Neural progenitor cell (in vitro differentiated cells): ENCODE data around the gene NLK. TPM values are rescaled to one million over a fixed set of nuclear protein-coding genes. Genes with fewer than 3 reads are reported as not detected.

Experiments
- DNase-seq: peaks from one replicate; pipeline ENCODE4 v3.0.0-alpha.2; 2016; ENCODE audit warnings: low spot score
- H2AFZ ChIP-seq: fragments of 200-600 bp; sonication (generic); replicated peaks from 2 replicates; pipeline ENCODE4 v1.6.1; 2016; ENCODE audit warnings: antibody characterized with exemption
- H3F3A ChIP-seq: fragments of 200-600 bp; sonication (generic); 2 replicates; pipeline ENCODE4 v1.6.1; 2016; ENCODE audit warnings: antibody characterized with exemption, low read depth
- H3K27ac ChIP-seq: fragments of 200-600 bp; sonication (generic); 2 replicates; pipeline ENCODE4 v1.5.1; 2016; ENCODE audit warnings: mild to moderate bottlenecking
- H3K27me3 ChIP-seq: fragments of 200-600 bp; sonication (generic); 2 replicates; pipeline ENCODE4 v1.6.1; 2016; ENCODE audit warnings: mild to moderate bottlenecking, moderate library complexity
- H3K36me3 ChIP-seq: fragments of 200-600 bp; sonication (generic); 2 replicates; pipeline ENCODE4 v1.5.1; 2016
- H3K4me1 ChIP-seq: fragments of 200-600 bp; sonication (generic); 2 replicates; pipeline ENCODE4 v1.6.1; 2016; ENCODE audit warnings: mixed run types
- H3K4me2 ChIP-seq: fragments of 200-600 bp; sonication (generic); 2 replicates; pipeline ENCODE4 v1.6.1; 2016
- H3K4me3 ChIP-seq: fragments of 200-600 bp; sonication (generic); 2 replicates; pipeline ENCODE4 v1.5.1; 2016
- H3K79me2 ChIP-seq: fragments of 200-600 bp; sonication (generic); 2 replicates; pipeline ENCODE4 v1.6.1; 2016; ENCODE audit warnings: low read depth
- H3K9ac ChIP-seq: fragments of 200-600 bp; sonication (generic); 2 replicates; pipeline ENCODE4 v1.6.1; 2016
- H3K9me3 ChIP-seq: fragments of 200-600 bp; sonication (generic); 2 replicates; pipeline ENCODE4 v1.5.1; 2016; ENCODE audit warnings: low read depth
- H4K20me1 ChIP-seq: fragments of 200-600 bp; sonication (generic); 2 replicates; pipeline ENCODE4 v1.6.1; 2016; ENCODE audit warnings: low read depth
- H3K27ac Mint-ChIP-seq: 3 replicates; pipeline ENCODE4 v1.8.0; 2021; ENCODE audit warnings: mixed read lengths
- H3K27me3 Mint-ChIP-seq: 2 replicates; pipeline ENCODE4 v1.8.0; 2022; ENCODE audit warnings: low read depth, mild to moderate bottlenecking, inconsistent platforms, moderate library complexity, mixed read lengths; ENCODE audit not compliant: insufficient read depth
- H3K36me3 Mint-ChIP-seq: 3 replicates; pipeline ENCODE4 v1.8.0; 2021; ENCODE audit warnings: mixed read lengths
- H3K4me1 Mint-ChIP-seq: 3 replicates; pipeline ENCODE4 v1.8.0; 2021; ENCODE audit warnings: mixed read lengths
- H3K4me3 Mint-ChIP-seq: 3 replicates; pipeline ENCODE4 v1.8.0; 2021; ENCODE audit warnings: mild to moderate bottlenecking, moderate library complexity, mixed read lengths
- H3K9me3 Mint-ChIP-seq: 3 replicates; pipeline ENCODE4 v1.8.0; 2020; ENCODE audit warnings: mixed read lengths
- CTCF ChIP-seq: fragments of 200-600 bp; sonication (generic); IDR thresholded peaks from 2 replicates; pipeline ENCODE4 v1.5.1; 2017; ENCODE audit warnings: antibody characterized with exemption, mild to moderate bottlenecking
- EZH2 ChIP-seq: fragments of 200-600 bp; sonication (generic); IDR thresholded peaks from 2 replicates; pipeline ENCODE4 v1.6.1; 2017; ENCODE audit warnings: antibody characterized with exemption, mild to moderate bottlenecking, moderate library complexity
- EZH2phosphoT487 ChIP-seq: fragments of 200-600 bp; sonication (generic); IDR thresholded peaks from 2 replicates; pipeline ENCODE4 v1.6.1; 2017; ENCODE audit warnings: antibody characterized with exemption
- total RNA-seq: library from RNA; depleted of rRNA; stranded (reverse); fragments of >200 nt; gene quantifications from 2 replicates; pipeline ENCODE4 v1.2.3, GENCODE V29; 2015; ENCODE audit warnings: low replicate concordance

NLK gene
- total RNA-seq, 1 donor from 2014 or later, result 61.7 TPM

- H3K27ac Mint-ChIP-seq, result no peak overlapping the region
- H3K36me3 Mint-ChIP-seq, result no peaks in the 10 kb centered on the region
- H3K4me3 ChIP-seq, result no peak overlapping the region
- H3K27me3 Mint-ChIP-seq, result no peaks in the 10 kb centered on the region
- H3F3A ChIP-seq, result peaks cover 6% of the 10 kb centered on the region
- no peaks in the 10 kb centered on the region for H3K27me3 ChIP-seq
- H3K4me3 Mint-ChIP-seq, result no peak overlapping the region
- no peak overlapping the region for H3K4me2 ChIP-seq
- no peak overlapping the region for H3K27ac ChIP-seq
- H3K4me1 ChIP-seq, result peaks cover 15% of the 10 kb centered on the region
- H3K79me2 ChIP-seq, result peaks cover 100% of the 10 kb centered on the region
- H3K4me1 Mint-ChIP-seq, result peaks cover 5% of the 10 kb centered on the region
- no peak for DNase-seq
- H3K9ac ChIP-seq, result no peak overlapping the region
- peaks cover 80% of the 10 kb centered on the region for H4K20me1 ChIP-seq
- TF ChIP-seq CTCF, result no peak
- TF ChIP-seq EZH2phosphoT487, result no peak
- no peak for TF ChIP-seq EZH2
- H3K36me3 ChIP-seq, result no peaks in the 10 kb centered on the region
- H2AFZ ChIP-seq, result no peak overlapping the region
- no peaks in the 10 kb centered on the region for H3K9me3 ChIP-seq
- H3K9me3 Mint-ChIP-seq, result no peaks in the 10 kb centered on the region
Observed at GRCh38 chr17:28056276-28056620, 13.8 kb downstream of the NLK start.

GRCh38 chr17:28057731-28058246 lies 15.3 kb downstream of the NLK start:
- Mint-ChIP-seq H3K4me1 (peaks cover 3% of the 10 kb centered on the region), H3K4me3 (no peak overlapping the region), H3K36me3 (no peaks in the 10 kb centered on the region), H3K27me3 (no peaks in the 10 kb centered on the region), H3K9me3 (no peaks in the 10 kb centered on the region), H3K27ac (no peak overlapping the region)
- H3K36me3 ChIP-seq, result no peaks in the 10 kb centered on the region
- H3K4me3 ChIP-seq, result no peak overlapping the region
- no peak overlapping the region for H3K9ac ChIP-seq
- H4K20me1 ChIP-seq, result peaks cover 81% of the 10 kb centered on the region
- H3K79me2 ChIP-seq, result peaks cover 100% of the 10 kb centered on the region
- no peak overlapping the region for H3K27ac ChIP-seq
- H2AFZ ChIP-seq, result no peak overlapping the region
- peaks cover 9% of the 10 kb centered on the region for H3K4me1 ChIP-seq
- TF ChIP-seq CTCF, result no peak
- TF ChIP-seq EZH2, result no peak
- TF ChIP-seq EZH2phosphoT487, result no peak
- H3F3A ChIP-seq, result peaks cover 4% of the 10 kb centered on the region
- no peaks in the 10 kb centered on the region for H3K9me3 ChIP-seq
- no peak for DNase-seq
- no peaks in the 10 kb centered on the region for H3K27me3 ChIP-seq
- H3K4me2 ChIP-seq, result no peak overlapping the region

GRCh38 chr17:28059675-28060074 lies 17.2 kb downstream of the NLK start:
- H3K4me2 ChIP-seq, result no peak overlapping the region
- no peaks in the 10 kb centered on the region for H3K4me1 Mint-ChIP-seq
- no peaks in the 10 kb centered on the region for H3K9me3 Mint-ChIP-seq
- H3K9ac ChIP-seq, result no peak overlapping the region
- no peaks in the 10 kb centered on the region for H3K9me3 ChIP-seq
- H3K27me3 Mint-ChIP-seq, result no peaks in the 10 kb centered on the region
- H3K36me3 ChIP-seq, result no peaks in the 10 kb centered on the region
- H3K27ac ChIP-seq, result no peak overlapping the region
- H3K4me1 ChIP-seq, result no peaks in the 10 kb centered on the region
- H3F3A ChIP-seq, result no peaks in the 10 kb centered on the region
- no peaks in the 10 kb centered on the region for H3K36me3 Mint-ChIP-seq
- no peak overlapping the region for H3K27ac Mint-ChIP-seq
- H3K79me2 ChIP-seq, result peaks cover 100% of the 10 kb centered on the region
- no peak for TF ChIP-seq EZH2
- no peak for TF ChIP-seq EZH2phosphoT487
- TF ChIP-seq CTCF, result no peak
- H3K4me3 Mint-ChIP-seq, result no peak overlapping the region
- no peak overlapping the region for H2AFZ ChIP-seq
- peaks cover 78% of the 10 kb centered on the region for H4K20me1 ChIP-seq
- no peaks in the 10 kb centered on the region for H3K27me3 ChIP-seq
- H3K4me3 ChIP-seq, result no peak overlapping the region
- no peak for DNase-seq
